AML-193 (cell line): ENCODE results near the gene SMKR1.
"Not testable (repeated sequence)": the region's sequence is repeated elsewhere in the genome, so short reads cannot be mapped to it uniquely, and the experiment has no call there.

Experiments used
- DNase-seq, 2 experiments: peaks; one replicate each; lab custom pipeline; 2025; lab: John Stamatoyannopoulos, UW

Gene SMKR1

GRCh38 chr7:129501760-129502707 lies at the start of gene SMKR1:
TSS of gene SMKR1 (plus strand) at chr7:129502531. CDS start at chr7:129502825, 294 bp downstream.
- DNase-seq, result peak; percentile 0 to 17

DNA sequence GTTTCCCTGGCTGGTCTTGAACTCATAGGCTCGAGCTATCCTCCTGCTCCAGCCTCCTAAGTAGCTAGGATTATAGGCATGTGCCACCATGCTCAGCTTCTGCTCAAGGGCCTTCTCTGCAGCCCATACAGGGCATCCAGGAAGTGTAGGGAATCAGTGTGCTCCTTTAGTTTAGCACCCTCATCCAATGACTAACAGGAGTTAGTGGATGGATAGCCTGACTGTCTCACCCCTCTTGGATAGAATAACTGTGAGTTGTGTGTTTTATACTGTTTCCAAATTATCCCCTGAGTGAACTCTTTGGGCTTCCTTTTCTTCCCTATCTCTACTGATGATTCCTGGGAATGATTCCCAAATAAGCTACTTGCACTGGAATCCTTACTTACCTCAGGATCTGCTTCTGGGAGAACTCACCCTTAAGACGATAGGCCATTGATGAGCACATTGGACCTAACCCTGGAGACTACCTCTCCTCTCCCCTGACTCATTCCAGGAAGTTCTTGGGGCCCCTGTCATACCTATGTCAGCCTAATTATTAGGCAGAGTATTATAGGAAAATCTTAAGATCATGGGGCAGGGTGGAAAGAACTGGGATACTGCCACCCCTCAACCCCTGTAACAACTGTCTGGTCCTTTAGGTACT lies 49.6 kb upstream of the SMKR1 start:
- no peak for DNase-seq

DNA sequence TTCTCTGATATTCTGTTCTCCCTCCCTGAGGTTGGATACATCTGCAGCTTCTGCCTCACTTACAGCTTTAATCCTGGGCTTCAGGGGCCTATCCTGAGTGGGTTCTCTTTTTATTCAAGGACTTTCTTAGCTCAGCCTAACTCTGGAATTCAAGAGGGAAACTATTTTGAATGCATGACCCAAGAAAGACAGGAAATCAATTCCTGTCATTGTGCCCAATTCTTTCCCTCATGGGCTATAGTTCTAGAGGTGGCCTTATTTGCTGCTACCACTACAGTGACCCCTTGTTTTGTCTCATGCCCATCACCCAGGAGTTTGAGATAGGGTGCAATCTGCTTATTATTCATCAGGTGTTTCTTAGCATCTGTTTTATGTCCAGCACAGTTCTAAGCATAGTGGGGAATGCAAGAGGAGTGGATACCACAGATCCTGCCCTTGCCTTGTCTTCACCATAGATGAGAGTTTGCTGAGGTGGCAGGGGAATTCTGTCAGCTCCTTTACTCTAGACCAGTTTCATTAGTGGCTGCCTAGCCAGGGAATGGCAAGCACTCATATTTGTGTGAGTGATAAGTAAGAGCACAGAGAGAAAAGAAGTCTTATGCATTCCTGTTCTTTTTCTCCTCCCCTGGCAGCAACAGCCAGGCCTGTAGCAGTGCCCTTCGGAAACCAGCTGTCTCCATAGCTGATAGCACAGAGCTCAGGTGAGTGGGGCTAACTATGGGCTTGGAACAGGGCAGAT lies 48.7 kb upstream of the SMKR1 start:
- DNase-seq, result no peak

GRCh38 chr7:129454249-129454551 lies 48.1 kb upstream of the SMKR1 start:
- DNase-seq, result no peak

DNA sequence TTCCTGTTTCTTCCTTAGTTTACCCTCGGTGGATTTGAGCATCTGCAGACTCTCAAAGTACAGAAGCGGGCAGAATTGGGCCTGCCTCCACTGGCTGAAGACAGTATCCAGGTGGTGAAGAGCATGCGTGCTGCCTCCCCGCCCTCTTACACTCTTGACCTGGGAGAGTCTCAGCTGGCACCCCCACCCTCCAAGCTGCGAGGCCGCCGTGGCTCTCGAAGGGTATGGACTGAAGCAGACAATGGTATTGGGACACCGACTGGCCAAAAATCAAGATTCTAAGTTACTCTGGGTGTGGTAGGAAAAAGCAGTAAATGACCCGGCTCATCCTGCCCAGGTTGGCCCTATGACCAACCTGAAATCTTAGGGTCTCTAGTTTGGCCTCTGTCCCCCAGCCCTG lies 45.9 kb upstream of the SMKR1 start:
- DNase-seq, result no peak

- no peak for DNase-seq
These were observed 45.2 kb upstream of the SMKR1 start for GRCh38 chr7:129457101-129457500.

- DNase-seq, result no peak
These were observed 44.2 kb upstream of the SMKR1 start for GRCh38 chr7:129458171-129458570.

DNA sequence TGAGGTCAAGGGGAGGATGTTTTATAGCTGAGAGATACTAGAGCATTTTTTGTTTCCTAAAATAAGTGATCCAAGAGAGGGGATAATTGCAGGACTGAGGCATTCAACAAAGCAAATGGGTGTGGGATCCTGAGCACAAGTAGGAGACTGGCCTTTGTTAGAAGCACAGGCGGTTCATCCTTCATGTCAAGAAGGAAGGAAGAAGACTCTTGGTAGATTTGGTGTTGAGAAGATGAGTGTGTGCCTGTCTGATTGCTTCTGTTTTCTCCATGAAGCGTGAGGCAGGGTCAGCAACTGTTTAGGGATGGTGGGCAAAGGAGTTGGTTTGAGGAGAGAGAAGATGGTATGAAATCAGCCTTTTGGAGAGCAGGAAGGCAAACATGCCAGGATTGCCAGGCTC lies 40.5 kb upstream of the SMKR1 start:
- DNase-seq, result no peak

DNA sequence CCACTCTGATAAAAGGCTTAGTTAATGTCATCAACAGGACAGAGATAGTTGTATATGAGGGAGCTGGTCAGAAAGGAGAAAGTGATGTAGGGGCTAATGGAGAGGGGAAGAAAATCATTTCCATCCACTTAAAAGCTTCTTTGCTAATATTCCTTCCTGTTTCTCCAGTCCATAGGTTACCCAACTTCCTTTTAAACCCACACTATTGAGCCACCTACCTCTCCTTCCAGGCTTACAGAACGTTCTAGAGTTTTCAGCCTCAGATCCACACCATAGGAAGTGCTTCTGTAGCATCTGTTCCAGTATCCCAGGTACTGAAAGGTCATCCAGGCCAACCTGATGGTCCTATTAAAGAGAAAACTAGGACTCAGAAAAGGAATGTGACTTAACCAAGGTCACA lies 39.9 kb upstream of the SMKR1 start:
- DNase-seq, result peak; percentile 62 to 65

DNA sequence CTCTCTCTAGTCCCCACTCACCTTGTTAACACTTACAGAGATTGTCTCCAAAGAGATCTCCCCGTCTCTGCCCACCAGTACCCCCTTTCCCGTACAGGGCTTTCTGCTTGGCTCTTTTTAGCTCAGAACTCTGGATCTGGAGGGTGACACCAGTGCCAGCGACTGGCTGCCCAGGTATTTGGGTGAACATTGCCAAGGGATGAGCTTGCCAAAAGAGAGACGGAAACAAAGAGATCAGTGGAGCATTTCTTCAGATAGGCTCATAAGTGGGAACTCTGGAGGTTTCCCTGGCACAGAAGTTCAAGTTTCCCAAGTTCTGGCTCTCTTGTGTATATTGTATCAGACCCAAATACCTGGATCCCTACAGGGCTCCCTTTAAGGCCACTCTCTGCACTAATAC lies 38.1 kb upstream of the SMKR1 start:
- no peak for DNase-seq

DNA sequence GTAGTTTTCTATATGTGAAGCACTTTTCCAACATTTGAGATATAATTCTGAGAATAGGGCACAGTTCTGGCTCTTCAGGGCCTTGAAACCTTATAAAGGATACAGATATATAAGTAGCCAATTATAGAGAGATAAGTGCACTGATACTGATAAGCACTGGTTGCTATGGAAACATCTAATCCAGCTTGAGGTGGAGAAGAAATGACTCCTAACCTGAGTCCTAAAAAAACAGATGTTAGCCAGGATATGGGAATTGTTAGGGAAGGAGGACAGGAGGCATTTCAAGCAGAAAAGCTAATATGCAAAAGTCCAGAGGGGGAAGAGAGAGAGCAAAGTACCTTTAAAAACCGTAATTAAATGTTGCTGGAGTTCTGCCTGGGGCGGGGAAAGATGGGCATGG lies 37.3 kb upstream of the SMKR1 start:
- DNase-seq, result no peak

DNA sequence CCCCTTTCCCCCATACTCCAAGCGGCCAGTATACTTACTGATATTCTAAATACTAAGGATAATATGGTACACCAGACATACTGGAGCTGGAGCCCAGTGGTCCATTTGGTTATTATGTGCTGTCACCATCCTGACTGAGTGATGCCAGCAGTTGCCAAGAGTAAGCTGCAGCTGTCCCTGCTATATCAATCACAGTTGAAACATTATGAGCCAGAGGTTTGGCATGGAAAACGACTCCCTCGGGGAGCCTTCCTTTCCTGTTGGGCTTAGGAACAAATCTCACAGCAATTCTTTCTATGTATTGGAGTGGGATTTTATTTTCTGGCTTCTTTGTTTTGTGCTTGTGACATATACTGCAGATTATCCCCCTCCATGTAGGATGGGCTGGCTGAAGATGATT lies 35.5 kb upstream of the SMKR1 start:
- DNase-seq, result no peak

GRCh38 chr7:129468087-129468486 lies 34.2 kb upstream of the SMKR1 start:
- DNase-seq, result no peak

DNA sequence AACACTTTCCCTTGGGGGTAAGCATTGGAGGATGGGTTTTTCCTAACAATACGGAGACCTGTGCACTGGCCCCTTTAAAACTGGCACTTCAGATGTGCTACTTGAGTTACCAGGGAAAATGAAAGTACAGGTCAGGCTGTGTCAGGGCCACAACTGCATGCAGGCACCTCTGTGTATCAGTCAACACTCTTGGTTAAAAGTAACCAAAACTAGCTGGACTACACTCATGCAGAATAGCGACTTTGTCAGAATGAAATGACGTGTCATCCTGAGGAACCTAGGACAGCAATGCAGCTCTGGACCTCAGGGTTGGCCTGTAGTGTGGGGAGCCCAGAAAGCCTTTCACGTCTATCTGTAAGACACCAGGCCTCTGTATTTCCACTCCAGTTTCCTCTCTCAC lies 33.8 kb upstream of the SMKR1 start:
- DNase-seq, result no peak

DNA sequence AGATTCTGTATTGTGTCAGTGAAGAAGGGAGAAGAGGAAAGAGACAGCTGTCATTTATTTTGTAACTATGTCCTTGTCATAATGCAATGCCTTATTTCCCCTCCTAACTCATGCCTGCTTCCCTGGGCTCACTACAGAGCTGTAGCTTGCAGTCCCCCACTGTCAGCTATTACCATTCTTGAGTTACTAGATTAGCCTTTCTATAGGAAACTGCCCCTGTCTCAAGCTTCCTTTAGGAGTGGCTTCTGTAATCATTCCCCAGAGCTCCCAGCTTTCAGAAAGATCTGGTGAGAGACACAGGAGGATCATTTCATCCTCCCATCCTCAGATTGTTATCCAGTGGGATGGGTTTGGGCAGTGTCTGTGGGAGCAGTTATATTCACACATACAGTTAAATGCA lies 32.4 kb upstream of the SMKR1 start:
- DNase-seq, result no peak

GRCh38 chr7:129470411-129470810 lies 31.9 kb upstream of the SMKR1 start:
- no peak for DNase-seq

DNA sequence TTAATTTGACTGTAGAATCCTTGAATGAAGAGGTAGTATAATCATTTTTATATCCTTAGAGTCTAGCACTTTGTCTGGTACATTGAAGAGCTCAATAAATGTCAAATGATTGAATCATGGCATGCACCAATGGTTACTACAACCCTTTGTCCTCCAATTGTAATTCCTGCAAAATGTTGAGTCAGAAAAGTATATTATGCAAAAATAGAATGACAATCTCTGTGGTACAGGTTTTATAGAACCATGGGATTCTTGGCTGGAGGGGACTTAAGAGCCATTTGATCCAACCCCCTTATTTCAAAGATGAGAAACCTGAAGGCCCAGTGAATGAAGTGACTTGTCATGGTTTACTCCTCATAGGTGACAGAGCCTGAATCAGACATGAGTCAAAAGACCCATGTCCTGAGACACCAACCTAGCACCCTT lies 30.9 kb upstream of the SMKR1 start:
- no peak for DNase-seq

- DNase-seq, result not testable (repeated sequence)
These were observed 26.4 kb upstream of the SMKR1 start for GRCh38 chr7:129475931-129476330.

DNA sequence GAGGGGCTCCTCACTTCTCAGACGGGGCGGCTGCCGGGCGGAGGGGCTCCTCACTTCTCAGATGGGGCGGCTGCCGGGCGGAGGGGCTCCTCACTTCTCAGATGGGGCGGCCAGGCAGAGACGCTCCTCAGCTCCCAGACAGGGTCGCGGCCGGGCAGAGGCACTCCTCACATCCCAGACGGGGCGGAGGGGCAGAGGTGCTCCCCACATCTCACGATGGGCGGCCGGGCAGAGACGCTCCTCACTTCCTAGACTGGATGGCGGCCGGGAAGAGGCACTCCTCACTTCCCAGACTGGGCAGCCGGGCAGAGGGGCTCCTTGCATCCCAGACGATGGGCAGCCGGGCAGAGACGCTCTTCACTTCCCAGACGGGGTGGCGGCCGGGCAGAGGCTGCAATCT lies 25.9 kb upstream of the SMKR1 start:
- not testable (repeated sequence) for DNase-seq

DNA sequence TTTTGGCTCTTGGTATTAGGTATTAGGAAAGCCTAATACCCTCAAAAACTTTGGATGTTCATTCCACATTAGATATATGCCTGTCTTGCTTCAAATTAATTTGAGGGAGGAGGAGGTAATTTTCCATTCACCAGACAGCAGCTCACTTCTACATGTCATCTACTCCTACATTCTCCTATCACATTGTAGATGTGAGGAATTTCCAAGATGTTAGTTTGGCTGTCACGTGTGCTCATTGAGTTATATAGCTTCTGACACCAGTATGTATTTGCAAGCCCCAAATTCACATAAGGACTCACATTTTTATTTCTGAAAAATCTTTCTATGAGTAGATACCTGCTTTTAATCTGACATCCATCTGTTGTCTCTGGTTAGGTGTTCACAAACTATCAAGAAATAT lies 22.5 kb upstream of the SMKR1 start:
- DNase-seq, result no peak

DNA sequence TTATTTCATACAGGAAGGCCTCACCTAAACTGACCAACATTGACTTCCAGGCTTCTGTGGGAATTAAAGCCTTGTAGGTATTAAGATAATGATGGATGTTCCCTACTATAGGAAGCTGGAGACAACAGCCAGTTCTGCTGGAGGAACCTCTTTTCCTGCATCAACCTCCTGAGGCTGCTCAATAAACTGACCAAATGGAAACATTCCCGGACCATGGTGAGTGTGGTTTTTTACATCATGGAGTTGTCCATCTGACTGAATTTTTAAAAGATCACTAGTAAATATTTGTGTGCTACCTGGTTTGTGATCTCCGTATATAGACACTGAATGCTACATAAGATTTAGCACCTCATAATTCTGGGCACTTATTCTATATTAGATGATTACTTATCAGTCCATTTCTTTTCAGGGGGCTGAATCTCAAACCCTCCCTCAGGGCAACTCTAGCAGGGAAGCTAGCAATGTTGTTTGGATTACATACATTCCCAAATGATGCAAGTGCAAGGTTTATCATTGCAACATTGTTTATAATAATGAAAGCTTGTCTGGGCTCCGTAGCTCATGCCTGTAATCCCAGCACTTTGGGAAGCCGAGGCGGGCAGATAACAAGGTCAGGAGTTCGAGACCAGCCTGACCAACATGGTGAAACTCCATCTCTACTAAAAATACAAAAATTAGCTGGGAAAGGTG lies 21.5 kb upstream of the SMKR1 start:
- DNase-seq, result no peak

- not testable (repeated sequence) for DNase-seq
These were observed 21.0 kb upstream of the SMKR1 start for GRCh38 chr7:129481376-129481775.
